ENCODE measurements around the gene C1orf159. TPM values are rescaled to one million over a fixed set of nuclear protein-coding genes. Genes with fewer than 3 reads are reported as not detected.

The C1orf159 gene
- polyA plus RNA-seq, 2 of the 4 experiments (the other 2 are of a cell fraction) = 4.0 to 10.2 TPM

DNA sequence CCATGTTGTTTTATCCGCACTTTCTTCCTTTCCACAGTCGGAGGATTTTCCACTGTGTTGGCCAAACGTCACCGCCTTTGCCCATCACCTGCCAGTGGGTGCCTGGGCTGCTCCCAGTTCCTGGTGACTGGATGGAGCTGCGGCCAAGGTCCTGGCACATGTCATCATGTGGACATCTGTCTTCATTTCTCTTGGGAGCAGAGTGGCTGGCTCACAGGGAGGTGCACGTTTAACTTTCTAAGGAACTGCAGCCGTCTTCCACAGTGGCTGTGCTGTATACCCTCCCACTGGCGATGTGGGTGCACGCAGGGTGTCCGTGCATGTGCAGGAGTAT, 22.3 kb downstream of the C1orf159 start:
- CTCF ChIA-PET = no interaction called here
- POLR2A ChIA-PET = no interaction called here
- TF ChIP-seq CEBPB (IDR thresholded peaks at IDR 0.05) (no peak), ESRRA (IDR thresholded peaks at IDR 0.05; ENCODE audit: borderline replicate concordance, low read length) (no peak), HEYL (CRISPR knock-in tag; IDR thresholded peaks at IDR 0.05) (no peak), JUNB (IDR thresholded peaks at IDR 0.05) (no peak), GATA3 (IDR thresholded peaks at IDR 0.05; ENCODE audit: borderline replicate concordance) (no peak), KDM5A (IDR thresholded peaks at IDR 0.05) (no peak), SMC3 (IDR thresholded peaks at IDR 0.05) (no peak), TFCP2L1 (CRISPR knock-in tag; IDR thresholded peaks at IDR 0.05) (no peak), ZC3H11A (IDR thresholded peaks at IDR 0.05) (no peak), FOSL2 (IDR thresholded peaks at IDR 0.05) (no peak), FOSL2 (CRISPR knock-in tag; IDR thresholded peaks at IDR 0.05) (no peak), PHF8 (IDR thresholded peaks at IDR 0.05; ENCODE audit: borderline replicate concordance, low read depth) (no peak)
- TF ChIP-seq, protein P1, sequence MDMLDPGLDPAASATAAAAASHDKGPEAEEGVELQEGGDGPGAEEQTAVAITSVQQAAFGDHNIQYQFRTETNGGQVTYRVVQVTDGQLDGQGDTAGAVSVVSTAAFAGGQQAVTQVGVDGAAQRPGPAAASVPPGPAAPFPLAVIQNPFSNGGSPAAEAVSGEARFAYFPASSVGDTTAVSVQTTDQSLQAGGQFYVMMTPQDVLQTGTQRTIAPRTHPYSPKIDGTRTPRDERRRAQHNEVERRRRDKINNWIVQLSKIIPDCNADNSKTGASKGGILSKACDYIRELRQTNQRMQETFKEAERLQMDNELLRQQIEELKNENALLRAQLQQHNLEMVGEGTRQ (IDR thresholded peaks at IDR 0.05) = no peak
- H3K4me3 ChIP-seq = no peak overlapping the region
- no peaks in the 10 kb centered on the region for H3K4me1 ChIP-seq
- H3K4me2 ChIP-seq = no peak overlapping the region
- 77% methylated on average over 10 of the region's 10 CpGs for WGBS (ENCODE audit: missing lambda C conversion rate)
- no peak overlapping the region for H3K27ac ChIP-seq
- DNase-seq (ENCODE audit: low read depth in 1 of 2, low spot score in 1 of 2) = no peak
- no peak for FAIRE-seq
- H3K9me3 ChIP-seq = no peaks in the 10 kb centered on the region
- no peak for ATAC-seq

DNA sequence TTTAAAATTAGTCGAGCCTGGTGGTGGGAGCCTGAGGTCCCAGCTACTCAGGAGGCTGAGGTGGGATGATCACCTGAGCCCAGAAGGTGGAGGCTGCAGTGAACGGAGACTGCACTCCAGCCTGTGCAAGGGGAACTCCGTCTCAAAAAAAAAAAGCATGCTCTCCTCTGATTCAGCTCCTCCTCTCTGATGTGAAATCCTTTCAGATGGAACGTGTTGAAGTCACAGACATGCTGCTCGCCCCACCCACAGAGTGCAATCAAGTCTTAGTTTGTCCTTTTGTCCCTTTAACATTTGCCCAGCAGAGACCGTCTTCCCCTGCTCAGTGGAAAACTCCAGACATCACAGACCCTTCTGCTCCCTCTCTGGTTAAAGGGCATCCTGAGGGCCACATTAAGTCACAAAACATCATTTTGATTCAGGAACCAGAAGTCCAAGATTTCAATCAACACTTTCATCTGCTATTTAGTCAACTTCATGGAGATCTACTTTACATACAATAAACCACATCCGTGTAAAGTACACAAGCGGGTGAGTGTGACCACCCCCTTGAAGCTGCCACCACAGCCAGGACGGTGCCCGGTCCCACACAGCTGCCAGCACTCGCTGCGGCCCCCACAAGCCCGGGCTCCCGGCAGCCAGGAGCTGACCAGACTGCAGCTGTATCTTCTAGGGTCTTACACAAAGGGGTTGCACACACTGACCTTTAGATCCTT, 22.8 kb downstream of the C1orf159 start:
- no peak overlapping the region for H3K27ac ChIP-seq
- H3K4me1 ChIP-seq = no peaks in the 10 kb centered on the region
- no peak overlapping the region for H3K4me2 ChIP-seq
- POLR2A ChIA-PET = no interaction called here
- TF ChIP-seq RAD21 (conservative IDR thresholded peaks at IDR 0.05 in 1 of 2, IDR thresholded peaks at IDR 0.05 in 1 of 2) (no peak), CBX8 (IDR thresholded peaks at IDR 0.05) (no peak), EHF (CRISPR knock-in tag; IDR thresholded peaks at IDR 0.05) (no peak), GATA3 (IDR thresholded peaks at IDR 0.05; ENCODE audit: borderline replicate concordance) (no peak), JUN (IDR thresholded peaks at IDR 0.05) (no peak), SREBF2 (IDR thresholded peaks at IDR 0.05) (no peak), CHD4 (IDR thresholded peaks at IDR 0.05; ENCODE audit: borderline replicate concordance) (no peak), PHF8 (IDR thresholded peaks at IDR 0.05; ENCODE audit: borderline replicate concordance, low read depth) (no peak), TFCP2L1 (CRISPR knock-in tag; IDR thresholded peaks at IDR 0.05) (no peak), TP53 (CRISPR knock-in tag; IDR thresholded peaks at IDR 0.05) (no peak), RARB (CRISPR knock-in tag; IDR thresholded peaks at IDR 0.05) (no peak), EP300 (IDR thresholded peaks at IDR 0.05) (no peak), ZFP36 (IDR thresholded peaks at IDR 0.05; ENCODE audit: borderline replicate concordance, partially characterized antibody) (no peak), HOXB5 (CRISPR knock-in tag; IDR thresholded peaks at IDR 0.05) (no peak), JUNB (IDR thresholded peaks at IDR 0.05) (no peak), BHLHE40 (IDR thresholded peaks at IDR 0.05; ENCODE audit: low read depth, low read length) (no peak), NPAS2 (CRISPR knock-in tag; IDR thresholded peaks at IDR 0.05; ENCODE audit: borderline replicate concordance) (no peak)
- TF ChIP-seq, protein P2, sequence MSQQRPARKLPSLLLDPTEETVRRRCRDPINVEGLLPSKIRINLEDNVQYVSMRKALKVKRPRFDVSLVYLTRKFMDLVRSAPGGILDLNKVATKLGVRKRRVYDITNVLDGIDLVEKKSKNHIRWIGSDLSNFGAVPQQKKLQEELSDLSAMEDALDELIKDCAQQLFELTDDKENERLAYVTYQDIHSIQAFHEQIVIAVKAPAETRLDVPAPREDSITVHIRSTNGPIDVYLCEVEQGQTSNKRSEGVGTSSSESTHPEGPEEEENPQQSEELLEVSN (IDR thresholded peaks at IDR 0.05; ENCODE audit: borderline replicate concordance, low read depth) = no peak
- TF ChIP-seq, protein P3, sequence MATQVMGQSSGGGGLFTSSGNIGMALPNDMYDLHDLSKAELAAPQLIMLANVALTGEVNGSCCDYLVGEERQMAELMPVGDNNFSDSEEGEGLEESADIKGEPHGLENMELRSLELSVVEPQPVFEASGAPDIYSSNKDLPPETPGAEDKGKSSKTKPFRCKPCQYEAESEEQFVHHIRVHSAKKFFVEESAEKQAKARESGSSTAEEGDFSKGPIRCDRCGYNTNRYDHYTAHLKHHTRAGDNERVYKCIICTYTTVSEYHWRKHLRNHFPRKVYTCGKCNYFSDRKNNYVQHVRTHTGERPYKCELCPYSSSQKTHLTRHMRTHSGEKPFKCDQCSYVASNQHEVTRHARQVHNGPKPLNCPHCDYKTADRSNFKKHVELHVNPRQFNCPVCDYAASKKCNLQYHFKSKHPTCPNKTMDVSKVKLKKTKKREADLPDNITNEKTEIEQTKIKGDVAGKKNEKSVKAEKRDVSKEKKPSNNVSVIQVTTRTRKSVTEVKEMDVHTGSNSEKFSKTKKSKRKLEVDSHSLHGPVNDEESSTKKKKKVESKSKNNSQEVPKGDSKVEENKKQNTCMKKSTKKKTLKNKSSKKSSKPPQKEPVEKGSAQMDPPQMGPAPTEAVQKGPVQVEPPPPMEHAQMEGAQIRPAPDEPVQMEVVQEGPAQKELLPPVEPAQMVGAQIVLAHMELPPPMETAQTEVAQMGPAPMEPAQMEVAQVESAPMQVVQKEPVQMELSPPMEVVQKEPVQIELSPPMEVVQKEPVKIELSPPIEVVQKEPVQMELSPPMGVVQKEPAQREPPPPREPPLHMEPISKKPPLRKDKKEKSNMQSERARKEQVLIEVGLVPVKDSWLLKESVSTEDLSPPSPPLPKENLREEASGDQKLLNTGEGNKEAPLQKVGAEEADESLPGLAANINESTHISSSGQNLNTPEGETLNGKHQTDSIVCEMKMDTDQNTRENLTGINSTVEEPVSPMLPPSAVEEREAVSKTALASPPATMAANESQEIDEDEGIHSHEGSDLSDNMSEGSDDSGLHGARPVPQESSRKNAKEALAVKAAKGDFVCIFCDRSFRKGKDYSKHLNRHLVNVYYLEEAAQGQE (IDR thresholded peaks at IDR 0.05) = no peak
- no peak for FAIRE-seq
- no peak overlapping the region for H3K4me3 ChIP-seq
- DNase-seq (ENCODE audit: low read depth in 1 of 2, low spot score in 1 of 2) = no peak
- CTCF ChIA-PET = no interaction called here
- WGBS (ENCODE audit: missing lambda C conversion rate) = 85% methylated on average over 14 of the region's 14 CpGs
- H3K9me3 ChIP-seq = no peaks in the 10 kb centered on the region
- ATAC-seq = no peak
